ENCODE measurements around the gene P3H1. TPM values are rescaled to one million over a fixed set of nuclear protein-coding genes. Genes with fewer than 3 reads are reported as not detected.
A peak's percentile ranks its signal among the peaks of the same experiment; 100 is the strongest.
"Not testable (repeated sequence)": the region's sequence is repeated elsewhere in the genome, so short reads cannot be mapped to it uniquely, and the experiment has no call there.

Gene P3H1
- total RNA-seq, 1 experiment from 2014 or later: 75.6 TPM

DNA sequence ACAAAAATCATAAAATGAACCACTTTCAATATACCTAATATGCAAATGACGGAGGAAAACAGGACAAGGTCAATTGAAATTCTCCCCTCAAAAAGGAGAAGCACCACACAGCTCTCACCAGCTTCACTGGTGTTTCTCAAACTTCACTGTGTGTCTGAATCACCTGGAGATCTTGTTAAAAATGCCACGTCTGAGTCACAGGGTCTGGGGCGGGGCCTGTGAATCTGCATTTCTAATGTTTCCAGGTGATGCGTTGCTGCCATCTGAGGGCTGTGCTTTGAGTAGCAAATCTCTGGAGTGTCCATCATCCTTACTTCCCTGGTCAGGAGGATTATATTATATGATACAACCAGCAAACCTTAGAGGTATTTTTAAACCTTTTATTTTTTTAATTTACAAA is 35.8 kb downstream of the P3H1 start:
- DNase-seq (ENCODE audit: low read depth): no peak

- DNase-seq (ENCODE audit: low read depth): no peak
Observed at GRCh38 chr1:42730002-42730401, 36.8 kb downstream of the P3H1 start.

- DNase-seq (ENCODE audit: low read depth): not testable (repeated sequence)
Observed at GRCh38 chr1:42725820-42726219, 41.0 kb downstream of the P3H1 start.

DNA sequence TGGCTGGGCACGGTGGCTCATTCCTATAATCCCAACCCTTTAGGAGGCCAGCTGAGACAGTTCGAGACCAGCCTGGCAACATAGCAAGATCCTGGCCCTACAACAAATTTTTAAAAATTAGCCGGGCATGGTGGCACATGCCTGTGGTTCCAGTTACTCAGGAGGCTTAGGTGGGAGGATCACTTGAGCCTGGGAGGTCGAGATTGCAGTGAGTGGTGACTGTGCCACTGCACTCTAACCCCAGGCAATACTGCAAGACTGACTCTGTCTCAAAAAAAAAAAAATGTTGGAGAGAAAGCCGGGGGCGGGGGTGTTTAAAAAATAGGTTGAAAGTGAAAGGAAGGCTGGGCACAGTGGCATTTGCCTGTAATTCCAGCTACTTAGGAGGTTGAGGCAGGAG is 43.3 kb downstream of the P3H1 start:
- peak; percentile 44 for DNase-seq (ENCODE audit: low read depth)

GRCh38 chr1:42722403-42722802 is 44.4 kb downstream of the P3H1 start:
- DNase-seq (ENCODE audit: low read depth): not testable (repeated sequence)

DNA sequence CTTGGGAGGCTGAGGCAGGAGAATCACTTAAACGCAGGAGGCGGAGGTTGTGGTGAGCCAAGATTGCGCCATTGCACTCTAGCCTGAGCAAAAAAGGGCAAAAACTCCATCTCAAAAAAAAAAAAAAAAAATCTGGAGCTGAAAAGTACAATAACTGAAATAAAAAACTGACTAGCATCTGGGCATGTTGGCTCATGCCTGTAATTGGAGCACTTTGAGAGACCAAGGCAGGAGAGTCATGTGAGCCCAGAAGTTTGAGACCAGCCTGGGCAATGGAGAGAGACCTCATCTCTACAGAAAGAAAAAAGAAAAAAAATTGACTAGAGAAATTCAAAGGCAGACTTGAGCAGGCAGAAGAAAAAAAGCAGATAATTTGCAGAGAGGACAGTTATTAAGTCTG is 44.9 kb downstream of the P3H1 start:
- no peak for DNase-seq (ENCODE audit: low read depth)

- DNase-seq (ENCODE audit: low read depth): no peak
Observed at GRCh38 chr1:42720868-42721267, 46.0 kb downstream of the P3H1 start.

- not testable (repeated sequence) for DNase-seq (ENCODE audit: low read depth)
Observed at GRCh38 chr1:42714441-42714840, 52.4 kb downstream of the P3H1 start.

DNA sequence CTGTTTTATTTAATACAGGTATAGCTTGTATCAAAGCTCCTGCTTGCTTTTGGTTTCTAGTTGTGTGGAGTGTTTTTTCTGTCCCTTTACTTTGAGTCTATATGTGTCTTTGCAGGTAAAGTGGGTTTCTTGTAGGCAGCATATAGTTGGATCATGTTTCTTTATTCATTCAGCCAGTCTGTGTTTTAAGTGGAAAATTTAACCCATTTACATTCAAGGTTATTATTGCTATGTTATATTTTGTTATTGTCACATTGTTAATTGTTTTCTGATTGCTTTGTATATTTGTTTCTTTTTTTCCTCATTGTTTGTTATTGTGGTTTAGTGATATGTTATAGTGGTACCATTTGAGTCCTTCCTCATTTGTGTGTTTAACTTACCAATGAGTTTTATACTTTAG is 53.5 kb downstream of the P3H1 start:
- no peak for DNase-seq (ENCODE audit: low read depth)

DNA sequence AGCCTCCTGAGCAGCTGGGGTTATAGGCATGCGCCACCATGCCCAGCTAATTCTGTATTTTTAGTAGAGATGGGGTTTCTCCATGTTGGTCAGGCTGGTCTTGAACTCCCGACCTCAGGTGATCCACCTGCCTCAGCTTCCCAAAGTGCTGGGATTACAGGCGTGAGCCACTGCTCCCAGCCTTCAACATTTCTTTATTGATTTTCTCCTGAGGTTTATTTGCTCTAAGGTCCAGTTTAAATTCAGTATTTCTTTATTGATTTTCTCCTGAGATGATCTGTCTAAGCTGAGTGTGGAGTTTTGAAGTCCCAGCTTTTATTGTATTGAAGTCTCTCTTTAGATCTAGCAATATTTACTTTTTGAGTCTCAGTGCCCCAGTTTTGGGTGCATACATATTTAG is 54.0 kb downstream of the P3H1 start:
- DNase-seq (ENCODE audit: low read depth): not testable (repeated sequence)

GRCh38 chr1:42703888-42704464 is 62.9 kb downstream of the P3H1 start:
- DNase-seq (ENCODE audit: low read depth): no peak

- no peak for DNase-seq (ENCODE audit: low read depth)
Observed at GRCh38 chr1:42700006-42700405, 66.8 kb downstream of the P3H1 start.

- no peak for DNase-seq (ENCODE audit: low read depth)
Observed at GRCh38 chr1:42698081-42698813, 68.6 kb downstream of the P3H1 start.

Other genes starting within 250 kb of the P3H1 start
- gene PPIH, start 108.6 kb downstream of the P3H1 start, total RNA-seq (2014; rRNA removed; shearing (Covaris generic)): 187 and 202 TPM in 2 replicates
- gene YBX1, start 84.6 kb downstream of the P3H1 start, total RNA-seq (2014; rRNA removed; shearing (Covaris generic)): 888 and 951 TPM in 2 replicates
- gene CLDN19, start 26.8 kb downstream of the P3H1 start, total RNA-seq (2014; rRNA removed; shearing (Covaris generic)): not detected in 2 replicates
- gene C1orf50, start 221 bp upstream of the P3H1 start, total RNA-seq (2014; rRNA removed; shearing (Covaris generic)): 2.5 and 3.1 TPM in 2 replicates
- 0.03 TPM in 1 of 2 replicates, not detected in the other for gene TMEM269, start 18.0 kb upstream of the P3H1 start, total RNA-seq (2014; rRNA removed; shearing (Covaris generic))
- gene ERMAP, start 50.1 kb upstream of the P3H1 start, total RNA-seq (2014; rRNA removed; shearing (Covaris generic)): 12.3 and 12.8 TPM in 2 replicates
- 23.8 and 28.2 TPM in 2 replicates for gene SVBP, start 50.4 kb upstream of the P3H1 start, total RNA-seq (2014; rRNA removed; shearing (Covaris generic))
- gene ZNF691, start 79.6 kb upstream of the P3H1 start, total RNA-seq (2014; rRNA removed; shearing (Covaris generic)): 10.3 and 11.8 TPM in 2 replicates
- gene SLC2A1, start 191.8 kb upstream of the P3H1 start, total RNA-seq (2014; rRNA removed; shearing (Covaris generic)): 193 and 305 TPM in 2 replicates

Data from Daoy (cell line).